Neural cell (in vitro differentiated cells): ENCODE measurements around the gene RAP2A. TPM values are rescaled to one million over a fixed set of nuclear protein-coding genes. Genes with fewer than 3 reads are reported as not detected.

Experiments used
- H2AFZ ChIP-seq: fragments of 200-600, 300-800 bp; sonication (generic), shearing (Covaris generic); 2 replicates; pipeline ENCODE4 v1.6.0; 2014; ENCODE audit warnings: low read depth, mild to moderate bottlenecking, antibody characterized with exemption, low read length, moderate library complexity
- H3F3A ChIP-seq: fragments of 200-600 bp; shearing (Covaris generic); 2 replicates; pipeline ENCODE4 v1.6.1; 2016; ENCODE audit warnings: mild to moderate bottlenecking, moderate library complexity, mixed read lengths, antibody characterized with exemption, low read length; ENCODE audit not compliant: insufficient read depth, poor library complexity, severe bottlenecking
- H3K27ac ChIP-seq: fragments of 200-600, 300-800 bp; sonication (generic), shearing (Covaris generic); 2 replicates; pipeline ENCODE4 v1.5.1; 2014; ENCODE audit warnings: mild to moderate bottlenecking, low read length, moderate library complexity
- H3K27me3 ChIP-seq: fragments of 300-800, 200-600 bp; sonication (generic), shearing (Covaris generic); 2 replicates; pipeline ENCODE4 v1.6.0; 2014; ENCODE audit warnings: mild to moderate bottlenecking, low read depth, low read length, moderate library complexity; ENCODE audit not compliant: insufficient read depth
- H3K36me3 ChIP-seq: fragments of 300-800, 200-600 bp; sonication (generic), shearing (Covaris generic); 2 replicates; pipeline ENCODE4 v1.5.1; 2014; ENCODE audit warnings: mild to moderate bottlenecking, antibody characterized with exemption, low read length, moderate library complexity; ENCODE audit not compliant: insufficient read depth
- H3K4me2 ChIP-seq: fragments of 300-800, 200-600 bp; sonication (generic), shearing (Covaris generic); 2 replicates; pipeline ENCODE4 v1.6.0; 2014; ENCODE audit warnings: mild to moderate bottlenecking, low read length
- H3K4me3 ChIP-seq: fragments of 300-800, 200-600 bp; sonication (generic), shearing (Covaris generic); 2 replicates; pipeline ENCODE4 v1.5.1; 2014; ENCODE audit warnings: mild to moderate bottlenecking, low read length, moderate library complexity
- H3K79me2 ChIP-seq: fragments of 200-600 bp; shearing (Covaris generic); replicated peaks from 2 replicates; pipeline ENCODE4 v1.6.0; 2014; ENCODE audit warnings: mild to moderate bottlenecking, low read length, moderate library complexity; ENCODE audit not compliant: insufficient read depth
- H3K9ac ChIP-seq: fragments of 300-800, 200-600 bp; sonication (generic), shearing (Covaris generic); 2 replicates; pipeline ENCODE4 v1.6.1; 2016; ENCODE audit warnings: mild to moderate bottlenecking, low read length, mixed read lengths
- H3K9me2 ChIP-seq: fragments of 200-600 bp; shearing (Covaris generic); 2 replicates; pipeline ENCODE4 v1.6.1; 2016; ENCODE audit warnings: mild to moderate bottlenecking, low read length, mixed read lengths; ENCODE audit not compliant: insufficient read depth
- H3K9me3 ChIP-seq: fragments of 200-600, 300-800 bp; sonication (generic), shearing (Covaris generic); 2 replicates; pipeline ENCODE4 v1.6.1; 2016; ENCODE audit warnings: mild to moderate bottlenecking, mixed run types, low read length, moderate library complexity, mixed read lengths
- H4K20me1 ChIP-seq: fragments of 200-600 bp; shearing (Covaris generic); 2 replicates; pipeline ENCODE4 v1.6.1; 2016; ENCODE audit warnings: mild to moderate bottlenecking, mixed run types; ENCODE audit not compliant: insufficient read depth
- CTCF ChIP-seq: fragments of 450-650 bp; IDR thresholded peaks from 2 replicates; pipeline ENCODE4 v1.5.1; 2014; ENCODE audit warnings: antibody characterized with exemption, mild to moderate bottlenecking, moderate library complexity; ENCODE audit not compliant: poor library complexity, severe bottlenecking
- EP300 ChIP-seq: fragments of 450-650 bp; conservative IDR thresholded peaks from 2 replicates; pipeline ENCODE4 v1.6.1; 2014; ENCODE audit warnings: antibody characterized with exemption, mild to moderate bottlenecking, moderate library complexity; ENCODE audit not compliant: poor library complexity, severe bottlenecking
- EZH2 ChIP-seq: fragments of 200-600, 300-800 bp; shearing (Covaris generic), sonication (generic); IDR thresholded peaks from 2 replicates; pipeline ENCODE4 v1.6.1; 2014; ENCODE audit warnings: antibody characterized with exemption, low read length, borderline replicate concordance, mild to moderate bottlenecking; ENCODE audit not compliant: insufficient read depth, poor library complexity, severe bottlenecking
- MXI1 ChIP-seq: fragments of 450-650 bp; conservative IDR thresholded peaks from 2 replicates; pipeline ENCODE4 v1.6.1; 2014; ENCODE audit warnings: antibody characterized with exemption, mild to moderate bottlenecking; ENCODE audit not compliant: poor library complexity, severe bottlenecking
- POLR2AphosphoS5 ChIP-seq: IDR thresholded peaks from 2 replicates; pipeline ENCODE4 v1.6.1; 2012
- RAD21 ChIP-seq: fragments of 450-650 bp; conservative IDR thresholded peaks from 2 replicates; pipeline ENCODE4 v1.6.1; 2014; ENCODE audit warnings: antibody characterized with exemption, mild to moderate bottlenecking, moderate library complexity
- SMC3 ChIP-seq: fragments of 450-650 bp; conservative IDR thresholded peaks from 2 replicates; pipeline ENCODE4 v1.6.1; 2014; ENCODE audit warnings: antibody characterized with exemption, mild to moderate bottlenecking, moderate library complexity; ENCODE audit not compliant: poor library complexity
- TAF1 ChIP-seq: IDR thresholded peaks from 2 replicates; pipeline ENCODE4 v1.6.1; 2012; ENCODE audit warnings: low read depth
- polyA plus RNA-seq: library from polyadenylated mRNA; depleted of rRNA; stranded (reverse); fragments of >200 nt; gene quantifications from 2 replicates; pipeline ENCODE4 v1.2.3, GENCODE V29; 2014
- TF ChIP-seq, protein P1 (sequence below): IDR thresholded peaks from 2 replicates; pipeline ENCODE4 v1.6.1; 2012; ENCODE audit warnings: borderline replicate concordance

RAP2A gene
- polyA plus RNA-seq, 1 donor from 2014 or later, result 55.3 TPM

- Histone ChIP-seq H3K9me2 (no peaks in the 10 kb centered on the region), H3K27me3 (no peaks in the 10 kb centered on the region), H3K79me2 (no peaks in the 10 kb centered on the region), H3K4me3 (no peak overlapping the region), H4K20me1 (no peaks in the 10 kb centered on the region), H3K4me2 (no peak overlapping the region), H3K36me3 (no peaks in the 10 kb centered on the region), H3K9me3 (no peaks in the 10 kb centered on the region), H2AFZ (no peak overlapping the region), H3K27ac (no peak overlapping the region), H3F3A (no peaks in the 10 kb centered on the region), H3K9ac (no peak overlapping the region)
- TF ChIP-seq SMC3 (no peak), EZH2 (no peak), TAF1 (no peak), CTCF (no peak), RAD21 (no peak), POLR2AphosphoS5 (no peak), EP300 (no peak), MXI1 (no peak)
- TF ChIP-seq, protein P1, sequence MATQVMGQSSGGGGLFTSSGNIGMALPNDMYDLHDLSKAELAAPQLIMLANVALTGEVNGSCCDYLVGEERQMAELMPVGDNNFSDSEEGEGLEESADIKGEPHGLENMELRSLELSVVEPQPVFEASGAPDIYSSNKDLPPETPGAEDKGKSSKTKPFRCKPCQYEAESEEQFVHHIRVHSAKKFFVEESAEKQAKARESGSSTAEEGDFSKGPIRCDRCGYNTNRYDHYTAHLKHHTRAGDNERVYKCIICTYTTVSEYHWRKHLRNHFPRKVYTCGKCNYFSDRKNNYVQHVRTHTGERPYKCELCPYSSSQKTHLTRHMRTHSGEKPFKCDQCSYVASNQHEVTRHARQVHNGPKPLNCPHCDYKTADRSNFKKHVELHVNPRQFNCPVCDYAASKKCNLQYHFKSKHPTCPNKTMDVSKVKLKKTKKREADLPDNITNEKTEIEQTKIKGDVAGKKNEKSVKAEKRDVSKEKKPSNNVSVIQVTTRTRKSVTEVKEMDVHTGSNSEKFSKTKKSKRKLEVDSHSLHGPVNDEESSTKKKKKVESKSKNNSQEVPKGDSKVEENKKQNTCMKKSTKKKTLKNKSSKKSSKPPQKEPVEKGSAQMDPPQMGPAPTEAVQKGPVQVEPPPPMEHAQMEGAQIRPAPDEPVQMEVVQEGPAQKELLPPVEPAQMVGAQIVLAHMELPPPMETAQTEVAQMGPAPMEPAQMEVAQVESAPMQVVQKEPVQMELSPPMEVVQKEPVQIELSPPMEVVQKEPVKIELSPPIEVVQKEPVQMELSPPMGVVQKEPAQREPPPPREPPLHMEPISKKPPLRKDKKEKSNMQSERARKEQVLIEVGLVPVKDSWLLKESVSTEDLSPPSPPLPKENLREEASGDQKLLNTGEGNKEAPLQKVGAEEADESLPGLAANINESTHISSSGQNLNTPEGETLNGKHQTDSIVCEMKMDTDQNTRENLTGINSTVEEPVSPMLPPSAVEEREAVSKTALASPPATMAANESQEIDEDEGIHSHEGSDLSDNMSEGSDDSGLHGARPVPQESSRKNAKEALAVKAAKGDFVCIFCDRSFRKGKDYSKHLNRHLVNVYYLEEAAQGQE, result no peak
These were observed 64.5 kb downstream of the RAP2A start for GRCh38 chr13:97498419-97498818.

GRCh38 chr13:97499181-97499580, 65.2 kb downstream of the RAP2A start:
- no peaks in the 10 kb centered on the region for H3K9me2 ChIP-seq
- H3K27ac ChIP-seq, result no peak overlapping the region
- no peaks in the 10 kb centered on the region for H3K79me2 ChIP-seq
- no peaks in the 10 kb centered on the region for H3K27me3 ChIP-seq
- H3K4me2 ChIP-seq, result no peak overlapping the region
- no peak overlapping the region for H3K4me3 ChIP-seq
- H2AFZ ChIP-seq, result no peak overlapping the region
- TF ChIP-seq RAD21, result no peak
- no peak for TF ChIP-seq CTCF
- TF ChIP-seq SMC3, result no peak
- no peak for TF ChIP-seq EP300
- TF ChIP-seq EZH2, result no peak
- TF ChIP-seq MXI1, result no peak
- TF ChIP-seq, protein P1, result no peak
- TF ChIP-seq POLR2AphosphoS5, result no peak
- H3K36me3 ChIP-seq, result no peaks in the 10 kb centered on the region
- H3K9me3 ChIP-seq, result no peaks in the 10 kb centered on the region
- no peak overlapping the region for H3K9ac ChIP-seq
- no peaks in the 10 kb centered on the region for H3F3A ChIP-seq
- no peaks in the 10 kb centered on the region for H4K20me1 ChIP-seq
